ENCODE results near the gene ECI2. TPM values are rescaled to one million over a fixed set of nuclear protein-coding genes. Genes with fewer than 3 reads are reported as not detected.

The ECI2 gene
- polyA plus RNA-seq, 1 of the 3 experiments (the other 2 are of a cell fraction), result 45.1 TPM

DNA sequence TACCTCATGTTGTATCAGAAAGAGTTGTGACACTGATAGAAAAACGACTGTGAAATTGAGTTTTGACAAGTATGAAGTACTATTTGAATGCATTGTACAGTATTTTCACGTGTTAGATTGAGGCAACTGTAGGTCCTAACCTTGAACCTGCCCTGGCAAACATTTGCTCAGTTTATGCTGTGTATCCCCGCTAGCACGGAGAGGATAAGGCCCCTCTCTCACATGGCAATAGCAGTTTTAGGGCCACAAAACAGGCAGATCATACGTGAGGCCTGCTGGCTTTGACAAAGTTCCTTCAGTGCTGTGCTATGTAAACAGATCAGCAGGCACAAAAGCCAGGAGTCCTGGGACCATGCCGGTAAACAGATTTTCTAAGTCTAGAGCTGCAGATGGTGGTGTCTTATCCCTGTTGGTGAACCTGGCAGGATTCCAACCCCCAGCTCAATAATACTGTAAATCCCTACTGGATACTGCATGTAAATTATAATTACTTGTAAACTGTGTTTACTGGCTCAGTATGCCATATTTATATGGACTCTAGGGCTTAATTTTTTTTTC lies 32.6 kb downstream of the ECI2 start:
- Histone ChIP-seq H3K9ac (no peak overlapping the region), H3K9me2 (no peaks in the 10 kb centered on the region), H3K4me2 (no peak overlapping the region), H3K27me3 (ENCODE audit: insufficient read depth) (no peaks in the 10 kb centered on the region), H3K36me3 (replicated peaks in 1 of 2; ENCODE audit: control insufficient read depth in 1 of 2, insufficient read depth in 2 of 2, low read length in 1 of 2) (no peaks in the 10 kb centered on the region), H3K27ac (ENCODE audit: low read depth in 2 of 2, low read length in 1 of 2) (no peak overlapping the region), H3F3A (replicated peaks; ENCODE audit: insufficient read depth) (no peaks in the 10 kb centered on the region), H2AFZ (ENCODE audit: low read depth) (no peak overlapping the region), H3K79me2 (ENCODE audit: insufficient read depth) (no peaks in the 10 kb centered on the region), H4K20me1 (ENCODE audit: insufficient read depth) (no peaks in the 10 kb centered on the region), H3K4me1 (ENCODE audit: control insufficient read depth in 1 of 2, insufficient read depth in 2 of 2, low read depth in 1 of 2, low read length in 1 of 2) (peaks cover 0 to 2% of the 10 kb centered on the region in 2 experiments; a peak in 1 of 4 replicates), H3K4me3 (ENCODE audit: low read depth in 2 of 2, low read length in 1 of 2) (no peak overlapping the region), H3K9me3 (no peaks in the 10 kb centered on the region)
- CTCF ChIA-PET, result interaction anchor here (1.0 kb wide), 1 partner anchor 107 kb away, joined by 3 read pairs; no protein-coding TSS in a partner anchor
- TF ChIP-seq RCOR1 (IDR thresholded peaks at IDR 0.05; ENCODE audit: low read length) (no peak), RAD21 (IDR thresholded peaks at IDR 0.05; ENCODE audit: low read length) (no peak), FOXM1 (IDR thresholded peaks at IDR 0.05; ENCODE audit: low read depth) (no peak), SMC3 (IDR thresholded peaks at IDR 0.05; ENCODE audit: low read depth, low read length) (no peak), TAF1 (IDR thresholded peaks at IDR 0.05; ENCODE audit: borderline replicate concordance, low read depth, low read length) (no peak), MAX (IDR thresholded peaks at IDR 0.05; ENCODE audit: low read depth) (no peak)
- TF ChIP-seq, protein P1, sequence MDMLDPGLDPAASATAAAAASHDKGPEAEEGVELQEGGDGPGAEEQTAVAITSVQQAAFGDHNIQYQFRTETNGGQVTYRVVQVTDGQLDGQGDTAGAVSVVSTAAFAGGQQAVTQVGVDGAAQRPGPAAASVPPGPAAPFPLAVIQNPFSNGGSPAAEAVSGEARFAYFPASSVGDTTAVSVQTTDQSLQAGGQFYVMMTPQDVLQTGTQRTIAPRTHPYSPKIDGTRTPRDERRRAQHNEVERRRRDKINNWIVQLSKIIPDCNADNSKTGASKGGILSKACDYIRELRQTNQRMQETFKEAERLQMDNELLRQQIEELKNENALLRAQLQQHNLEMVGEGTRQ (IDR thresholded peaks at IDR 0.05; ENCODE audit: borderline replicate concordance, low read depth, low read length), result no peak
- TF ChIP-seq, protein P2, sequence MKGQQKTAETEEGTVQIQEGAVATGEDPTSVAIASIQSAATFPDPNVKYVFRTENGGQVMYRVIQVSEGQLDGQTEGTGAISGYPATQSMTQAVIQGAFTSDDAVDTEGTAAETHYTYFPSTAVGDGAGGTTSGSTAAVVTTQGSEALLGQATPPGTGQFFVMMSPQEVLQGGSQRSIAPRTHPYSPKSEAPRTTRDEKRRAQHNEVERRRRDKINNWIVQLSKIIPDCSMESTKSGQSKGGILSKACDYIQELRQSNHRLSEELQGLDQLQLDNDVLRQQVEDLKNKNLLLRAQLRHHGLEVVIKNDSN (IDR thresholded peaks at IDR 0.05; ENCODE audit: borderline replicate concordance, low read depth), result no peak
- DNase-seq, result no peak
- POLR2A ChIA-PET, result no interaction called here
- 67% methylated on average over 6 of the region's 6 CpGs for WGBS (ENCODE audit: low lambda C conversion rate)

DNA sequence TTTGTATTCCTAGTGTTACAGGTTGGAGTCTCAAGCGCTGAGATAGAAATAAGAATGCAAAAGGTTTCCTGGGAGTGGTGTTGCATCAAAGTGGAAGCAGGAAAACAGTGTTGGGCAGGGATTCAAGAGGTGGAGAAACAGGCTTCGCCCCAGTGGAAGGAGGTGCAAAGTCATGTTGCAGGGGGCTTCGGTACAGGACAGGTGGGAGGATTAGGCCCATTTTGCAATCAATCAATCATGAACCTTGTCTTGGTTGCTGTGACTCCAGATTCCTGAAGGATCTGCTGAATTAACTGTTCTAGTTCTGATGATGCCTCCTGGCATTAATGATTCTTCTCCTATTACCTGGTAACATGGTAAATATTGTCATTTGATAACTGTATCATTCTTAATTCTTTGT lies 34.1 kb downstream of the ECI2 start:
- Histone ChIP-seq H3K36me3 (replicated peaks in 1 of 2; ENCODE audit: control insufficient read depth in 1 of 2, insufficient read depth in 2 of 2, low read length in 1 of 2) (no peaks in the 10 kb centered on the region), H3K27me3 (ENCODE audit: insufficient read depth) (no peaks in the 10 kb centered on the region), H3K27ac (ENCODE audit: low read depth in 2 of 2, low read length in 1 of 2) (no peak overlapping the region), H3K4me1 (ENCODE audit: control insufficient read depth in 1 of 2, insufficient read depth in 2 of 2, low read depth in 1 of 2, low read length in 1 of 2) (peaks cover 0 to 2% of the 10 kb centered on the region in 2 experiments; a peak in 1 of 4 replicates), H3K9ac (no peak overlapping the region), H4K20me1 (ENCODE audit: insufficient read depth) (no peaks in the 10 kb centered on the region), H3K79me2 (ENCODE audit: insufficient read depth) (no peaks in the 10 kb centered on the region), H2AFZ (ENCODE audit: low read depth) (no peak overlapping the region), H3K4me3 (ENCODE audit: low read depth in 2 of 2, low read length in 1 of 2) (no peak overlapping the region), H3K4me2 (no peak overlapping the region), H3K9me3 (no peaks in the 10 kb centered on the region), H3F3A (replicated peaks; ENCODE audit: insufficient read depth) (no peaks in the 10 kb centered on the region), H3K9me2 (no peaks in the 10 kb centered on the region)
- no peak for DNase-seq
- ChIA-PET POLR2A (no interaction called here), CTCF (no interaction called here)
- WGBS (ENCODE audit: low lambda C conversion rate), result 64% methylated on average over 3 of the region's 3 CpGs
- TF ChIP-seq TEAD4 (IDR thresholded peaks at IDR 0.05; ENCODE audit: borderline replicate concordance, insufficient read depth) (no peak), TCF12 (IDR thresholded peaks at IDR 0.05) (no peak), REST (IDR thresholded peaks at IDR 0.05; ENCODE audit: low read depth, low read length) (no peak), MAX (IDR thresholded peaks at IDR 0.05; ENCODE audit: low read depth) (no peak), FOSL2 (IDR thresholded peaks at IDR 0.05; ENCODE audit: borderline replicate concordance, low read depth) (no peak), ZBTB33 (IDR thresholded peaks at IDR 0.05; ENCODE audit: borderline replicate concordance, low read depth) (no peak), NFIC (IDR thresholded peaks at IDR 0.05; ENCODE audit: borderline replicate concordance) (no peak), POLR2AphosphoS5 (IDR thresholded peaks at IDR 0.05; ENCODE audit: low read depth, low read length) (no peak), MXI1 (IDR thresholded peaks at IDR 0.05; ENCODE audit: low read depth, low read length) (no peak), GABPA (IDR thresholded peaks at IDR 0.05; ENCODE audit: low read depth) (no peak), MEF2A (IDR thresholded peaks at IDR 0.05; ENCODE audit: borderline replicate concordance, low read depth) (no peak)
- TF ChIP-seq, protein P2 (IDR thresholded peaks at IDR 0.05; ENCODE audit: borderline replicate concordance, low read depth), result no peak
